Endothelial cell of umbilical vein (primary cell): ENCODE measurements around the gene HSD17B4. TPM values are rescaled to one million over a fixed set of nuclear protein-coding genes. Genes with fewer than 3 reads are reported as not detected.

ENCODE experiments used
- BruUV-seq: library from RNA; stranded (reverse); fragments of 400-500 nt; replicated peaks from 2 replicates; lab custom pipeline; 2021; lab: Mats Ljungman, UMichigan
- CTCF ChIA-PET: fragments of 300-600, 350-600 bp; sonication (Branson Sonifier 250); formaldehyde crosslinking; loops from one replicate; lab custom pipeline; 2021; ENCODE audit warnings: antibody characterized with exemption, inconsistent platforms; lab: Charles Lee
- POLR2A ChIA-PET: fragments of 300-600, 350-600 bp; sonication (Branson Sonifier 250); formaldehyde crosslinking; loops from one replicate; lab custom pipeline; 2021; ENCODE audit warnings: antibody characterized with exemption, inconsistent platforms; lab: Charles Lee
- DNase-seq: peaks from one replicate; pipeline ENCODE4 v3.0.0-alpha.2; 2011; ENCODE audit warnings: low read depth, low spot score
- FAIRE-seq: peaks from 2 replicates; lab custom pipeline; 2011; peaks lifted over from hg19 to GRCh38; lab: Jason Lieb, UNC
- H2AFZ ChIP-seq: 2 replicates; pipeline ENCODE4 v1.6.0; 2012; ENCODE audit warnings: low read depth, low read length, control low read depth, inconsistent platforms
- H3K27ac ChIP-seq: 2 replicates; pipeline ENCODE4 v1.5.1; 2011; ENCODE audit warnings: low read depth, mild to moderate bottlenecking, control low read depth, low read length, moderate library complexity; ENCODE audit not compliant: insufficient read depth
- H3K27me3 ChIP-seq, 2 experiments: 2 replicates each; pipeline versions ENCODE4 v1.6.0 to v1.6.1; 2011; ENCODE audit warnings: low read length in 2 of 2, mixed read lengths in 1 of 2; ENCODE audit not compliant: control insufficient read depth in 2 of 2, insufficient read depth in 2 of 2
- H3K36me3 ChIP-seq, 2 experiments: 2 replicates in 1 of 2; 3 replicates in 1 of 2; pipeline ENCODE4 v1.5.1; 2011; ENCODE audit warnings: low read length in 2 of 2, mild to moderate bottlenecking in 1 of 2, moderate library complexity in 1 of 2; ENCODE audit not compliant: control insufficient read depth in 2 of 2, insufficient read depth in 2 of 2; ENCODE audit errors: extremely low read depth in 1 of 2
- H3K4me1 ChIP-seq: 3 replicates; pipeline ENCODE4 v1.5.1; 2011; ENCODE audit warnings: mild to moderate bottlenecking, low read length; ENCODE audit not compliant: control insufficient read depth, insufficient read depth; ENCODE audit errors: extremely low read depth
- H3K4me2 ChIP-seq: 2 replicates; pipeline ENCODE4 v1.6.1; 2011; ENCODE audit warnings: low read length, control low read depth, mixed read lengths; ENCODE audit not compliant: insufficient read depth
- H3K4me3 ChIP-seq, 3 experiments: fragments of 200-600 bp in 1 of 3; sonication (generic), shearing (Covaris generic) in 1 of 3; replicated peaks in 1 of 3; 2 replicates each; pipeline ENCODE4 v1.5.1; 2011 to 2016; ENCODE audit warnings: control low read depth in 3 of 3, low read length in 3 of 3, mild to moderate bottlenecking in 2 of 3, inconsistent platforms in 1 of 3, low read depth in 1 of 3, moderate library complexity in 1 of 3; ENCODE audit not compliant: insufficient read depth in 1 of 3
- H3K79me2 ChIP-seq: 2 replicates; pipeline ENCODE4 v1.6.0; 2012; ENCODE audit warnings: low read length, inconsistent platforms; ENCODE audit not compliant: control insufficient read depth, insufficient read depth
- H3K9ac ChIP-seq: replicated peaks from 2 replicates; pipeline ENCODE3; 2011; ENCODE audit warnings: low read length, control low read depth; ENCODE audit not compliant: insufficient read depth; ENCODE audit errors: extremely low read depth
- H3K9me1 ChIP-seq: replicated peaks from 3 replicates; pipeline ENCODE4 v1.6.0; 2011; ENCODE audit warnings: mild to moderate bottlenecking, low read length; ENCODE audit not compliant: control insufficient read depth, insufficient read depth; ENCODE audit errors: extremely low read depth
- H3K9me3 ChIP-seq: replicated peaks from 2 replicates; pipeline ENCODE4 v1.5.1; 2012; ENCODE audit warnings: low read length, inconsistent platforms; ENCODE audit not compliant: control insufficient read depth, insufficient read depth
- H4K20me1 ChIP-seq: replicated peaks from 2 replicates; pipeline ENCODE3; 2011; ENCODE audit warnings: mild to moderate bottlenecking, low read length; ENCODE audit not compliant: control insufficient read depth, insufficient read depth; ENCODE audit errors: extremely low read depth
- EZH2 ChIP-seq: IDR thresholded peaks from 2 replicates; pipeline ENCODE4 v1.6.1; 2012; ENCODE audit warnings: borderline replicate concordance, low read depth, mild to moderate bottlenecking, moderate library complexity, low read length, inconsistent platforms; ENCODE audit not compliant: severe bottlenecking
- FOS ChIP-seq: IDR thresholded peaks from 2 replicates; pipeline ENCODE4 v1.6.1; 2011; ENCODE audit warnings: mild to moderate bottlenecking, low read length, moderate library complexity, borderline replicate concordance; ENCODE audit not compliant: insufficient read depth
- GATA2 ChIP-seq: IDR thresholded peaks from 2 replicates; pipeline ENCODE4 v1.7.0; 2011; ENCODE audit warnings: low read depth, mild to moderate bottlenecking, moderate library complexity, mixed read lengths, low read length; ENCODE audit not compliant: insufficient read length, insufficient read depth
- JUN ChIP-seq: IDR thresholded peaks from 2 replicates; pipeline ENCODE4 v1.6.1; 2011; ENCODE audit warnings: borderline replicate concordance, low read depth; ENCODE audit not compliant: insufficient read length, insufficient read depth
- MYC ChIP-seq: IDR thresholded peaks from one replicate; pipeline ENCODE4 v1.6.1; 2011; ENCODE audit warnings: mild to moderate bottlenecking, low read depth, low read length
- POLR2A ChIP-seq: IDR thresholded peaks from 2 replicates; pipeline ENCODE4 v1.6.1; 2012; ENCODE audit warnings: low read depth, mild to moderate bottlenecking, control low read depth, low read length
- POLR2AphosphoS5 ChIP-seq: IDR thresholded peaks from 2 replicates; pipeline ENCODE4 v1.6.1; 2012; ENCODE audit warnings: low read depth, mild to moderate bottlenecking, control low read depth, low read length, moderate library complexity; ENCODE audit not compliant: insufficient read depth
- dilution Hi-C: fragments of 300-500 bp; cut with MboI; formaldehyde crosslinking; loops from one replicate; pipeline ENCODE4 v1.15.0; 2019; ENCODE audit warnings: low sequenced_read_pairs; ENCODE audit not compliant: extremely low pct_ligation_motif_present
- intact Hi-C: fragments of 100-400 bp; cut with micrococcal nuclease; formaldehyde crosslinking; loops from one replicate; pipeline ENCODE4 v1.10.0; 2022
- polyA plus RNA-seq, 4 experiments: library from polyadenylated mRNA; depleted of rRNA in 3 of 4; stranded (reverse) in 3 of 4; unstranded in 1 of 4; fragments of >200 nt; gene quantifications; 2 replicates each; pipeline versions ENCODE4 v1.2.1 to v1.2.3, GENCODE V29; 2011 to 2012; ENCODE audit warnings: missing spikeins in 1 of 4
- total RNA-seq: library from RNA; stranded (reverse); gene quantifications from 2 replicates; pipeline ENCODE4 v1.2.3, GENCODE V29; 2021
- TF ChIP-seq, protein P1 (sequence below), 2 donors: IDR thresholded peaks; 1 replicate in 1 of 2; 2 replicates in 1 of 2; pipeline ENCODE4 v1.5.1; 2011; ENCODE audit warnings: low read length in 2 of 2, mild to moderate bottlenecking in 2 of 2, moderate library complexity in 2 of 2, control low read depth in 1 of 2, inconsistent platforms in 1 of 2, low read depth in 1 of 2; ENCODE audit not compliant: insufficient read depth in 1 of 2; ENCODE audit errors: extremely low read depth in 1 of 2

Gene HSD17B4
- total and polyA plus RNA-seq, 2 donors (not counting 3 experiments of a cell fraction or from before 2014, with no cell fraction given), result 91.4 to 124 TPM

DNA sequence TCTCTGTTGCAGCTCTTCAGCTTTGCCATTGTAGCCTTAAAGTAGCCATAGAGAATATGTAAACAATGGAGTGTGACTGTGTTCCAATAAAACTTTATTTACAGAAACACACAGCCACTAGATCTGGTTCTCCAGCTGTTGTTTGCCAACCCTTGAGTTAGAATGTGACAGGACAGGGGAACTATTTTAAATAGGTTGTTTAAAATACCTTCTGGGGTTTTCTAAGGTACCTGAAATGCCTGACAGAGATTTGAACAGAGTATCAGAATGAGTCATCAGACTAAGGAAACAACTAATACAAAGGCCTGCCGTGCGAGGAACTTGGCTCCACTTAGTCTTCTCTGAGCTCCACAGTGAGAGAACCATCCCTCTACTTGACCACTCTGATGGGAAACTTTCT lies 85.4 kb downstream of the HSD17B4 start:
- no TSS peak for BruUV-seq
- ChIA-PET POLR2A (no interaction called here), CTCF (interaction anchor here (1.0 to 1.9 kb wide), 6 partner anchors 8 to 67 kb away, joined by 3 to 8 read pairs (median 4); no protein-coding TSS in a partner anchor)
- Histone ChIP-seq H2AFZ (no peak overlapping the region), H3K9me3 (no peaks in the 10 kb centered on the region), H3K36me3 (peaks cover 1 to 3% of the 10 kb centered on the region in 2 experiments), H3K27me3 (no peaks in the 10 kb centered on the region), H3K27ac (no peak overlapping the region), H3K4me1 (peaks cover 4% of the 10 kb centered on the region), H3K9ac (no peak overlapping the region), H3K9me1 (no peaks in the 10 kb centered on the region), H4K20me1 (no peaks in the 10 kb centered on the region), H3K79me2 (no peaks in the 10 kb centered on the region), H3K4me3 (no peak overlapping the region), H3K4me2 (no peak overlapping the region)
- DNase-seq (peak; percentile 67), FAIRE-seq (peak; percentile 93)
- TF ChIP-seq POLR2AphosphoS5 (no peak), GATA2 (no peak), POLR2A (no peak), EZH2 (no peak), MYC (no peak), JUN (peak; percentile 69), FOS (peak; percentile 62)
- TF ChIP-seq, protein P1, sequence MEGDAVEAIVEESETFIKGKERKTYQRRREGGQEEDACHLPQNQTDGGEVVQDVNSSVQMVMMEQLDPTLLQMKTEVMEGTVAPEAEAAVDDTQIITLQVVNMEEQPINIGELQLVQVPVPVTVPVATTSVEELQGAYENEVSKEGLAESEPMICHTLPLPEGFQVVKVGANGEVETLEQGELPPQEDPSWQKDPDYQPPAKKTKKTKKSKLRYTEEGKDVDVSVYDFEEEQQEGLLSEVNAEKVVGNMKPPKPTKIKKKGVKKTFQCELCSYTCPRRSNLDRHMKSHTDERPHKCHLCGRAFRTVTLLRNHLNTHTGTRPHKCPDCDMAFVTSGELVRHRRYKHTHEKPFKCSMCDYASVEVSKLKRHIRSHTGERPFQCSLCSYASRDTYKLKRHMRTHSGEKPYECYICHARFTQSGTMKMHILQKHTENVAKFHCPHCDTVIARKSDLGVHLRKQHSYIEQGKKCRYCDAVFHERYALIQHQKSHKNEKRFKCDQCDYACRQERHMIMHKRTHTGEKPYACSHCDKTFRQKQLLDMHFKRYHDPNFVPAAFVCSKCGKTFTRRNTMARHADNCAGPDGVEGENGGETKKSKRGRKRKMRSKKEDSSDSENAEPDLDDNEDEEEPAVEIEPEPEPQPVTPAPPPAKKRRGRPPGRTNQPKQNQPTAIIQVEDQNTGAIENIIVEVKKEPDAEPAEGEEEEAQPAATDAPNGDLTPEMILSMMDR (IDR thresholded peaks at IDR 0.05; ENCODE audit: extremely low read depth in 1 of 2, insufficient read depth in 1 of 2, low read depth in 1 of 2, low read length in 2 of 2), result no peak
- dilution Hi-C loops, result no loop called here
- intact Hi-C loops, result no loop called here
